Mononuclear cell (primary cell): ENCODE data around the gene MN1. TPM values are rescaled to one million over a fixed set of nuclear protein-coding genes. Genes with fewer than 3 reads are reported as not detected.

Experiments used
- H3K27me3 ChIP-seq: 2 replicates; pipeline ENCODE4 v1.6.0; 2011; ENCODE audit warnings: low read length, control low read depth; ENCODE audit not compliant: insufficient read depth
- H3K4me1 ChIP-seq: 2 replicates; pipeline ENCODE4 v1.5.1; 2011; ENCODE audit warnings: mild to moderate bottlenecking, low read length, control low read depth; ENCODE audit not compliant: insufficient read depth
- H3K4me3 ChIP-seq: 2 replicates; pipeline ENCODE4 v1.5.1; 2011; ENCODE audit warnings: mild to moderate bottlenecking, low read length, moderate library complexity
- H3K9me3 ChIP-seq: 2 replicates; pipeline ENCODE4 v1.5.1; 2011; ENCODE audit warnings: low read depth, mild to moderate bottlenecking, control low read depth, low read length
- total RNA-seq: library from RNA; depleted of rRNA; stranded (reverse); fragments of >200 nt; gene quantifications from one replicate; pipeline ENCODE4 v1.2.3, GENCODE V29; 2012

MN1 gene
- total RNA-seq, 1 donor = 4.5 TPM

DNA sequence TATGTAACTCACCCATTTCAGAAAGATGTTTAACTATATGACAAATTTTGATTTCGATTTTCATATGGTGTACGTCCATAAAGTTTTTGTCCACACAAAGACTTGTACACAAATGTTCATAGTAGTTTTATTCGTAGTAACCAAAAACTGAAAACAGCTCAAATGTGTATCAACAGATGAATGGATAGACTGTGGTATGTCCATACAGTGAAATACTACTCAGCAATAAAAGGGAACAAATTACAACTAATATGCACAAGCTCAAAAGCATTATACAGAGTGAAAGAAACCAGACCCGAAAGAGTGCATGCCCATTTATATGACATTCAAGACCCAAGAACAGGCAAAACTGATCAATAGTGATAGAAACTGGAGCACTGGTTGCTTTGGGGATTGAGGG is 64.0 kb downstream of the MN1 start:
- Histone ChIP-seq H3K4me1 (no peaks in the 10 kb centered on the region), H3K9me3 (peaks cover 9% of the 10 kb centered on the region), H3K27me3 (no peaks in the 10 kb centered on the region)

DNA sequence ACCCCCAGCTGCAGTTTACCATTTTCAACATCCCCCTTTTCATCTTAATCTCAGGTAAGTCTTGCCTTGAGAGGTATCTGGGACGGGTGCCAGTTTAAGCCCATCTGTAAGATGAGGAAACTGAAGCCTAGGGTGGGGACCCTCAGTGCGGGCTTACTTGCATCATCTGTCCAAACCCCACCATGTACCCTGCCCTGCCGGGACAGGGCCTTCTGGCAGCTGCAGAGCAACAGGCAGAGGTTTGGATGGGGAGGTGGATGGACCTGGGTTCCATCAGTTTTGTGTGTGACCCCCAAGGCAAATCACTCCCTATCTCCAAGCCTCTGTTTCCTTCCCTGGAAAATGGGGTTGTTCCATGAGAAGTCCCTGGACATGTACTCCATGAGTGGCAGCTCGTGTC is 67.5 kb downstream of the MN1 start:
- Histone ChIP-seq H3K9me3 (peaks cover 9% of the 10 kb centered on the region), H3K4me3 (no peak overlapping the region), H3K4me1 (peaks cover 7% of the 10 kb centered on the region), H3K27me3 (no peaks in the 10 kb centered on the region)

More for the DNA sequence above, 64.0 kb downstream of the MN1 start:
- H3K4me3 ChIP-seq = no peak overlapping the region

DNA sequence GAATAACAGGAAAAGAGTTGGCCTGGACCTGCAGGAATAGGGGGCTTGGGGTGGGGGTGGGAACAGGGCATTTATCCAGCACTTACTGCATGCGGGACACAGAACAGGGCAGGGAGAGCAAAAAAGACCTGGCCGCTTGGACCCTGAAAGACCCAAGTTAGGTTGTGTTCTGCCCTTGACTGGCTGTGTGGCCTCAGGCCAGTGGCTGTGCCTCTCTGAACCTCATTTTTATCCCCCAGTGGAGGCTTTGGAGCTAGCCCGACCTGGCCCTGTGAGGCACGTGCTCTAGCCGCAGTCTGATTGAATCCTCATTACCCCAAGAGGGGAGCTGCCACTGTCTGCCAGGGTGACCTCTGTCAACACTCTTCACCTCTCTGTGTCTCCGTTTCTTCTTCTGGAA is 68.7 kb downstream of the MN1 start:
- H3K4me1 ChIP-seq = peaks cover 11% of the 10 kb centered on the region
- no peak overlapping the region for H3K4me3 ChIP-seq
- no peaks in the 10 kb centered on the region for H3K27me3 ChIP-seq
- H3K9me3 ChIP-seq = peaks cover 7% of the 10 kb centered on the region

DNA sequence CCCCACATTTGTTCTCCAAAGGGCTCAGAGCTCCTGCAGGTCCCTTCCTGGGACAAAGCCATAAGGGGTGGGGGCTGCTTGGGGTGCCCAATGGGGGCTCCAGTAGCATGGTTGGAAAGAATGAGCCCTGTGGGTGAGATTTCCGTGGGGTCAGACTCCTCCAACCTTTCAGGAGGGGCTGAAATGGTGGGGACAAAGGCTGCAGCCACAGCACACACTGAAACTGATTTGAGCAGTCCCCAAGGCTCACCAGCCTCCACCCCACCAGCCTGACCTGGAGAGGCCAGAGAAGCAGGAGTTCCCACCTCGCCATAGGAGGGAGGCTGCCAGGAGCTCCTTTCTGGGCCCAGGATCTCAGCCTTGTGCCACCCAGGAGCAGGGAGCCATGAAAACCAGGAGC is 69.2 kb downstream of the MN1 start:
- Histone ChIP-seq H3K9me3 (peaks cover 3% of the 10 kb centered on the region), H3K4me1 (peaks cover 11% of the 10 kb centered on the region), H3K4me3 (no peak overlapping the region), H3K27me3 (no peaks in the 10 kb centered on the region)

DNA sequence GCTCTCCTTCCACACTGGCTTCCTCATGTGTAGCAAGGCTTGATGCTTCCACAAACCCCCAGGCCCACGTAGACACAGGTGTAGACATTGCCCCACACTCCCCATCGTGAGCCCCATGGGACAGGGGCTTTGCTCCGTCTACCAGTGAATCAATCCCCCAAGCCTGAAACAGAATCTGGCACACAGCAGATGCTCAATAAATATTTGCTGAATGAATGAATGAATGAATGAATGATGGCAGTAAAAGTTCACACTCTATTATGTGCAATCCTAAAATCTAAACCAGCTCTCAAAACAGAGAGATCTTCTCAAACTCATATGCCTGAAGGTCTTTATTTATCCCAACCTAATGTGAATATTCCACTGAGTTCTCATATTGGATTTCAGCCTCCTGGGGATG is 69.9 kb downstream of the MN1 start:
- Histone ChIP-seq H3K4me3 (no peak overlapping the region), H3K4me1 (peaks cover 17% of the 10 kb centered on the region), H3K9me3 (no peaks in the 10 kb centered on the region), H3K27me3 (no peaks in the 10 kb centered on the region)

DNA sequence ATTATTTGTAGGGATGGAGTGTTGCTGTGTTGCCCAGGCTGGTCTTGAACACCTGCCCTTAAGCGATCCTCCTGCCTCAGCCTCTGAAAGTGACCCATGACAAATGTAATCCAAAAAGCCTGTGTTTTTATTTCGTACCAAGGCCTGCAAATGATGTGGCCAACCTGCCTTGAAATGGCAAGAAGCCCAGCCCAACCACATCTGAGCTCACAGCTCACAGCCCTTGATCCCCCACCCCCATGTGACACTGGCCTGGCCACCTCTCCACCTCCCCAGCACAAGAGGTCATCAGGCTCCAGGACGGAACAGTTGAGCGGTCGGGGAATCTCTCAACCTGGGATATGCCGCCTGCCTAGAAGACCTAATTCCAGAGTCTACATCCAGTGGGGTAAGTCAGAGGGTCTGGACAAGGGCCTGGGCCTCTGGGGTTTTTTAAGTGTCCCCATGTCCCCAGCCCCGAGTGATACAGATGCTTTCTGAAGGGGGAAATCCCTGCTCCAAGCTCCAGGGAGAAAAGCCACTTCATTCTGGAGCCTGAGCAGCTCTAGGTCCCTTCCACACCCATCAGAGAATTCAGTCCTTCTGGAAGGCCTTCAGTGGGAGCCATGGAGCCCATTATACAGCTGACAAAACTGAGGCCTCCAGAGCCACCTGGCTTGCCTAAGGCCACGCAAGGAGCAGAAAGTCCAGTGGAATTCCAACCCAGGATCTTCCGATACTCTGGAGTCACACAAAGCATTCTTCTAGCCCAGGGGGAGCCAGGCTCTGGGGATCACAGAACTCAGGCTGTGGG is 70.7 kb downstream of the MN1 start:
- Histone ChIP-seq H3K4me1 (peaks cover 22% of the 10 kb centered on the region), H3K9me3 (no peaks in the 10 kb centered on the region), H3K27me3 (no peaks in the 10 kb centered on the region), H3K4me3 (no peak overlapping the region)

DNA sequence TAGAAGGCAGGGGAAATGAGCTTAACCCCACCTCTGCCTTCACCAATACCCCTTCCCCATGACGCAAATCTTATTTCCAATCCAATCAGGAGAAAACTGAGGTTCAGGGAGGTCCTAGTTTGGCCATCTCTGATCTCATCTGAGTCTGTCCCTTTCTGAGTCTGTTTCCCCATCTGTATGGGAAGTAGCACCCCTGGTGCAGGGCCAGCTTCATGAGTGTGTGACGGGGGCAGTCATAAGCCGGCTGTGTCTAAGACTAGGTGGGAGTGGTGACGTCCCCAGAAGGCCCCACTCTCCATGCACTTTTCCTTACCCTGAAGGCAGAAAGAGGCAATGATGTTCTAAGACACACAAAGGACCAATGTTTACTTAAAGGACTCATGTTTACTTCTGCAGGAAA is 72.3 kb downstream of the MN1 start:
- peaks cover 22% of the 10 kb centered on the region for H3K4me1 ChIP-seq
- H3K4me3 ChIP-seq = no peak overlapping the region
- H3K9me3 ChIP-seq = no peaks in the 10 kb centered on the region
- no peaks in the 10 kb centered on the region for H3K27me3 ChIP-seq

DNA sequence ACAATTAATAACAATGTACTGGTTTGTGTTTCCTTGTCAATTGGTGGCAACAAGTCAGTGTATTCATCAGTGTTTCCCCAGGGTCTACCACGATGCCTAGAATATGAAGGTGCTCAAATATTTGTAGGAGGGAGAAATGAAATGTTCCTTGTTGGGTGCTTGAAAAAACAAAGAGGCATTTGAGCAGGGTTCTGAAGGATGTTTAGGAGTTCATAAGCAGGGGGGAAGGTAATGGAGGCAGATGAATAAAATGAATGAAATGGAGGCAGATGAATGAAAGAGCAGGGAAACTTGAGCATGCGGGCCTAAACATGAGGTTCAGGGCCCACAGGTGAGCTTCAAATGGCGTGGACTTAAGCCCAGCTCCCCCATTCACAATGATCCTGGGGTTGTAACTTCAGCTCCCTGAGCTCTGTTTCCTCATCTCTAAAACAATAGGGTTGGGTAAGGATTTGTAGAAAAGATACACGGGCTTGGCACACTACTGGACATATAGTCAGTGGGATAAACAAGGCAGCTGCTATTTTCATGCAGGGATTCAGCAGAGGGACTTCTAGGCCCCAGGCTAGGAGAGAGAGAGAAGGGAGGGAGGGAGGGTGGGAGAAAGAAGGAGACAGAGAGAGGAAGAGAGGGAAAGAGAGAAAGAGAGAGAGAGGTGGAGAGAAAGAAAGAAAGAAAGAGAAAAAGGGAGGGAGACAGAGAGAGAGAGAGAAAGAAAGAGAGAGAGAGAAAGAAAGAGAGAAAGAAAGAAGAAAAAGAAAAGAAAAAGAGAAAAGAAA is 73.7 kb downstream of the MN1 start:
- H3K9me3 ChIP-seq = no peaks in the 10 kb centered on the region
- H3K27me3 ChIP-seq = no peaks in the 10 kb centered on the region
- H3K4me1 ChIP-seq = peaks cover 22% of the 10 kb centered on the region
- no peak overlapping the region for H3K4me3 ChIP-seq

DNA sequence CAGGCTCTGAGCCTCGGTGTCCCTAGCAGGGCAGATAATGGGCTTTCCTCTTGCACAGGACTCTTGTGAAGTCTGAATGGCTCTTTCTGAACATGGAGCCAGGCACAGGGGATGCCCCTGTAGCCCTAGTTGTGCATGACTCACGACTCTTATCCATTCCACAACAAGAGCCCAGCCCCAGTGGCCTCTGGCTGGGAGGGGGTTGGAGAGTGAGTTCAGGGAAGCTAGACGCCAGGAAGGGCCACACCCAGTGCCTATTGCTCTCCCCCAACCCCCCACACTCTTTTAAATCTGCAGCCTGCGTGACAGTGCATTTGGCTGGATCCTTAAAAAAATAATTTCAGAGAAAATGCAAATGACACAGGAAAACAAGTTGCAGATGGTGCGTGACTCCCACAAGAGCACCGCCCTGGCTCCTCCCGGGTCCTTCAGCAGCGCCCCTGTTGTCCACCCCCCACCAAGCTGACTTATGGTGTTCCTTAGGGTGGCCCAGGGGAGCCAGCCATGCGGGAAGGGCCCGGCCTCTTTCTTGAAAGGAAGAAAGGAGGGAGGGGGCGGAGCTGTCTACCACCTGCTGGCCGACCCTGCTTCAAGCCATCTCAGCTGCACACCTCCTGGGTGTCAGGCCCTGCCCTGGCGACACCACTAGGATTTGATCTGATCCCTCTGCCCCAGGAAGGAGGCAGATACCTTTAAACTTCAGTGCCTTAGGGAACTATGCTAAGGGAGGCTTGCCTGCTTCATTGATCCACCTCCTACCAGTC is 74.7 kb downstream of the MN1 start:
- no peaks in the 10 kb centered on the region for H3K27me3 ChIP-seq
- peaks cover 22% of the 10 kb centered on the region for H3K4me1 ChIP-seq
- no peaks in the 10 kb centered on the region for H3K9me3 ChIP-seq
- no peak overlapping the region for H3K4me3 ChIP-seq

DNA sequence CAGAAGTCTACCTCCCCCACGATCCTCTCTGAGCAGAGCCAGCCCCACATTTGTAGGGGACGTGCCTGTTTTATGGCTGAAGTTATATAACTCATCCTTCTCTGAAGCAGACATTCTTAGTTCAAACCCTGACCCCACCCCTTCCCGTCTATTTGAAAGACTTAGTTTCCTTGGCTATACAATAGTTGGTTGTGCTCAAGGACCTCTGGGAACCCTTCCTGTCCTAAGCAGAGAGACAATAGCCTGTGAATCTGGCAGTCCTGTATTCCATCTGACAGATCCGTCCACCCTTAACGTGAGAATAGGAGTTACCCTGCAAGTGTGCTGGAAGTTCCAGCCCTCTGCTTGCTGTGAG is 75.2 kb downstream of the MN1 start:
- Histone ChIP-seq H3K27me3 (no peaks in the 10 kb centered on the region), H3K4me1 (peaks cover 22% of the 10 kb centered on the region), H3K4me3 (no peak overlapping the region), H3K9me3 (no peaks in the 10 kb centered on the region)

DNA sequence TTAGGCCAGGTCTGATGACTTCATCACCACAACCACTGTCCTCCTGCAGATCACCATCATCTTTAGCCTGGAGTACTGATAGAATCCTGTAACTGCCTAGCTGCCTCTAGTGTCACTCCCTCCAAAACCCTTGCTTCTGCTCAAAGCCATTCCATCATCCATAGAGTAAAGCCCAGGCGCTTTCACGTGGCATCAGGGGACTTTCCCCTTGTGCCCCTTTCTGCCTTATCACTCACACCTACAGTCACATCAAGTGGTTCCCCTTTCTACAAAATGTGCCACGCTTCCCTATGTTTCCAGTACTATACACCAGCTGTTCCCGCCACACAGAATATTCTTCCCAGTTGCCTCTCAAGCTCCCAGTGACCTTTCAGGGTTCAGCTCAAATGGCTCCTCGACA is 75.9 kb downstream of the MN1 start:
- Histone ChIP-seq H3K9me3 (no peaks in the 10 kb centered on the region), H3K27me3 (no peaks in the 10 kb centered on the region), H3K4me1 (peaks cover 22% of the 10 kb centered on the region), H3K4me3 (no peak overlapping the region)

DNA sequence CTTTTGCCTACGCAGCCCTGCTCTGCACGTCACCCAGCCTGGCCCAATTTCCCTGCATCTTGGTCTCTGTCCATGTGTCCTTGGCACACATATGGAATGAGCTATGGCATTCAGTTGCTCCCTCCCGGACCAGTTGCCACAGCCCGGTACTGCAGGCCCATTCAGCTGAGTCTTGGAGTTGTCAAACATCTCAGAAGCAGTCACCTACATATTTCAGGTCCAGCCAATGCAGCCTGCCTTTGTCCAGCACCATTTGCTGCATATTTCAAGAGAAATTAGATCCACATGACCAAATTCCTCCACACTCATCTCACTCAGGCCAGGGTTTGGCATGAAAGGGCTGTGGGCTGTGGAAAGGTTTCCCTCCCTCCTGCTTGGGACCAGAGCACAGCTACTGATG is 76.8 kb downstream of the MN1 start:
- no peaks in the 10 kb centered on the region for H3K9me3 ChIP-seq
- H3K4me1 ChIP-seq = peaks cover 21% of the 10 kb centered on the region
- no peak overlapping the region for H3K4me3 ChIP-seq
- no peaks in the 10 kb centered on the region for H3K27me3 ChIP-seq

DNA sequence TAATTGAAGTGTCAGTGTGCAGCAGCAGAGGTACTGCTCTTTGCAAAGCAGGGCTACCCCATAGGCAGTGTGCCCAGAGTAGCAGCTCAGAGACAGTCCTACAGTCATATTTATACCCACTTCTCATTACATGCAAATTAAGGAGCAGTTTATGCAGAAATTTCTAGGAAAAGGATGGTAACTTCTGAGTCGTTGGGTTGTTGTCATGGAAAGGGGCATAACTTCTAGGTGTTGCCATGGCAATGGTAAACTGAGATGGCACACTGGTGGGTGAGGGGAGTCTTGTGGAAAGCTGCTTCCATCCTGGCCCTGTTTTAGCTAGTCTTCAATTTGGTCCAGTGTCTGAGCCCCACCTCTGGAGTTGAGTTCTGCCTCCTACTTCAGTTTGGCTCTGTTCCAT is 77.4 kb downstream of the MN1 start:
- Histone ChIP-seq H3K4me3 (no peak overlapping the region), H3K9me3 (no peaks in the 10 kb centered on the region), H3K27me3 (no peaks in the 10 kb centered on the region), H3K4me1 (peaks cover 16% of the 10 kb centered on the region)

DNA sequence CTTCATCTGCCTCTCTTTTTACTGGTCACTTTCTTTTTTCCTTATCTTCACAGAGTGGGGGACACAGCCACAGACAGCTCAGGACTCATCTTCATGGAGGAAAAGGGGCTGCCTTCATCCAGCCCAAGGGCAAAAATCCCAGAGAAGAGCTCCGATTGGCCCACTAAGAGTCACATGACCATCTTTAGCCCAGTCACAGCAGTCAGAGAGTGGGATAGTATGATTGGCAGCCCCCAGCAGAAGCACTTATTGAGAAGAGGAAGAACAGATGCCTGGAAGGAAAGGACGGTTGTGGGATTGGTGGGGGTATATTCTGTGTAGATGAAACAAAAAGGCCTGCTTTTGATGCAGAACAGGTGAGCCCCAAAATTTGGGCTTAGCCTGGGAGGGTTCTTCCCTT is 77.8 kb downstream of the MN1 start:
- Histone ChIP-seq H3K9me3 (no peaks in the 10 kb centered on the region), H3K27me3 (no peaks in the 10 kb centered on the region), H3K4me1 (peaks cover 11% of the 10 kb centered on the region), H3K4me3 (no peak overlapping the region)

DNA sequence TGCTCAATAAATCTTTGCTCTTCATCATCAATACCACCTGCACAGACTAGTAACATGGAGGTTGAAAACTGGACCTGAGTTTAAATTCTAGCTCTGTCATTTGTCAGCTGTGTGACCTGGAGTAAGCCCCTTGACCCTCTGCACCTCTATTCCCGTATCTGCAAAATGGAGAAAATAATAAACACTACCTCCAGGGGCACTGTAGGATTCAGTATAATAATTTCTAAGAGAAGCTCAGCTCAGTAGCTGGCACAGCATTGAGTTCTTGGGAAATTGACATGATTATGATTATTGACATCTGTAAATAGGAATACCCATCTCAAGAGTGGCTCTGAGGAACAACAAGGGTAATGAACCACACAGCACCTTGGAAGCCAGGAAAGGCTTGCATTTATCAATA is 78.4 kb downstream of the MN1 start:
- no peak overlapping the region for H3K4me3 ChIP-seq
- no peaks in the 10 kb centered on the region for H3K27me3 ChIP-seq
- H3K4me1 ChIP-seq = peaks cover 11% of the 10 kb centered on the region
- H3K9me3 ChIP-seq = no peaks in the 10 kb centered on the region
